Suprapubic skin (tissue), 4 donors: ENCODE data around the gene SLC26A9. TPM values are rescaled to one million over a fixed set of nuclear protein-coding genes. Genes with fewer than 3 reads are reported as not detected.
A peak's percentile ranks its signal among the peaks of the same experiment; 100 is the strongest.

ENCODE experiments used
- DNase-seq, 2 donors: peaks; one replicate each; pipeline ENCODE4 v3.0.0-alpha.2; 2019; ENCODE audit warnings: low spot score in 2 of 2
- H3K27ac ChIP-seq: fragments of 200-600 bp; sonication (generic); one replicate; pipeline ENCODE4 v1.5.1; 2019
- H3K27me3 ChIP-seq: fragments of 200-600 bp; sonication (generic); one replicate; pipeline ENCODE4 v1.5.1; 2019
- H3K36me3 ChIP-seq: fragments of 200-600 bp; sonication (generic); one replicate; pipeline ENCODE4 v1.5.1; 2019
- H3K4me1 ChIP-seq: fragments of 200-600 bp; sonication (generic); one replicate; pipeline ENCODE4 v1.5.1; 2019
- H3K4me3 ChIP-seq: fragments of 200-600 bp; sonication (generic); one replicate; pipeline ENCODE4 v1.5.1; 2019; ENCODE audit warnings: mild to moderate bottlenecking
- H3K9me3 ChIP-seq: fragments of 200-600 bp; sonication (generic); one replicate; pipeline ENCODE4 v1.5.1; 2019
- EP300 ChIP-seq: sonication (generic); formaldehyde crosslinking; IDR thresholded peaks from one replicate; pipeline ENCODE4 v1.6.1; 2017; ENCODE audit warnings: antibody characterized with exemption
- POLR2A ChIP-seq, 2 donors: fragments of 450-650 bp; IDR thresholded peaks; one replicate each; pipeline ENCODE4 v1.6.1; 2017; ENCODE audit warnings: antibody characterized with exemption in 2 of 2, mild to moderate bottlenecking in 2 of 2, moderate library complexity in 2 of 2
- POLR2AphosphoS5 ChIP-seq, 3 donors: sonication (generic); formaldehyde crosslinking; IDR thresholded peaks; one replicate each; pipeline ENCODE4 v1.6.1; 2017; ENCODE audit warnings: antibody characterized with exemption in 3 of 3
- WGBS: methylation state at CpG from one replicate; pipeline ENCODE4 v1.1.5; 2018; 5-methylcytosine and 5-hydroxymethylcytosine counted together
- total RNA-seq, 4 donors: library from RNA; depleted of rRNA; stranded (reverse); fragments of >200 nt; gene quantifications; one replicate each; pipeline ENCODE4 v1.1.0, GENCODE V29; 2016
- TF ChIP-seq, protein P1 (sequence below), 2 donors: fragments of 200-600 bp in 1 of 2; fragments of 450-650 bp in 1 of 2; sonication (generic) in 1 of 2; IDR thresholded peaks; one replicate each; pipeline ENCODE4 v1.5.1; 2016 to 2019; ENCODE audit warnings: antibody characterized with exemption in 2 of 2, mild to moderate bottlenecking in 1 of 2, moderate library complexity in 1 of 2

Gene SLC26A9
- total RNA-seq, 4 donors from 2014 or later: 5.7 to 7.2 (median 6.6) TPM

DNA sequence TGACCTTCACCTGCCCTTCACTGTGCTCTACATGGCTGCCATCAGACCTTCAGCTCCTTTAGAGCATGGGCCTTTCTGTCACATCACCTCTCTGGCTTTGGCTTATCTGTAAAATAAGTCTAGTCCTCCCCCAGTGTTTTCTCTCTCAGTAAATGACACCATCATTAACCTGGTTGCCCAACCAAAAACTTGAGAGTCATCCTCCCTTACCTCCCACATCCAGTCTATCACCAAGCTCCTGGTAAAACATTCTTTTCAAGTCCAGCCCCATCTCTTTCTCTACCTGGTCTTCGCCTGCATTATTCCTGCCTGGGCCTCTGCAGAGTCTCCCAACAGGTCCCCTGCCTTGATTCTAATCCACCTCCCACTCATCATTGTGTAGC, 13.1 kb downstream of the SLC26A9 start:
- no peak overlapping the region for H3K4me3 ChIP-seq
- no peak overlapping the region for H3K27ac ChIP-seq
- DNase-seq: no peak
- peaks cover 18% of the 10 kb centered on the region for H3K4me1 ChIP-seq
- WGBS: 96% methylated on average over 1 of the region's 1 CpG
- TF ChIP-seq POLR2AphosphoS5 (IDR thresholded peaks at IDR 0.05): no peak
- TF ChIP-seq POLR2A (IDR thresholded peaks at IDR 0.05): no peak
- no peak for TF ChIP-seq EP300
- TF ChIP-seq, protein P1, sequence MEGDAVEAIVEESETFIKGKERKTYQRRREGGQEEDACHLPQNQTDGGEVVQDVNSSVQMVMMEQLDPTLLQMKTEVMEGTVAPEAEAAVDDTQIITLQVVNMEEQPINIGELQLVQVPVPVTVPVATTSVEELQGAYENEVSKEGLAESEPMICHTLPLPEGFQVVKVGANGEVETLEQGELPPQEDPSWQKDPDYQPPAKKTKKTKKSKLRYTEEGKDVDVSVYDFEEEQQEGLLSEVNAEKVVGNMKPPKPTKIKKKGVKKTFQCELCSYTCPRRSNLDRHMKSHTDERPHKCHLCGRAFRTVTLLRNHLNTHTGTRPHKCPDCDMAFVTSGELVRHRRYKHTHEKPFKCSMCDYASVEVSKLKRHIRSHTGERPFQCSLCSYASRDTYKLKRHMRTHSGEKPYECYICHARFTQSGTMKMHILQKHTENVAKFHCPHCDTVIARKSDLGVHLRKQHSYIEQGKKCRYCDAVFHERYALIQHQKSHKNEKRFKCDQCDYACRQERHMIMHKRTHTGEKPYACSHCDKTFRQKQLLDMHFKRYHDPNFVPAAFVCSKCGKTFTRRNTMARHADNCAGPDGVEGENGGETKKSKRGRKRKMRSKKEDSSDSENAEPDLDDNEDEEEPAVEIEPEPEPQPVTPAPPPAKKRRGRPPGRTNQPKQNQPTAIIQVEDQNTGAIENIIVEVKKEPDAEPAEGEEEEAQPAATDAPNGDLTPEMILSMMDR (IDR thresholded peaks at IDR 0.05): no peak
- peaks cover 24% of the 10 kb centered on the region for H3K27me3 ChIP-seq
- no peaks in the 10 kb centered on the region for H3K9me3 ChIP-seq
- H3K36me3 ChIP-seq: no peaks in the 10 kb centered on the region

DNA sequence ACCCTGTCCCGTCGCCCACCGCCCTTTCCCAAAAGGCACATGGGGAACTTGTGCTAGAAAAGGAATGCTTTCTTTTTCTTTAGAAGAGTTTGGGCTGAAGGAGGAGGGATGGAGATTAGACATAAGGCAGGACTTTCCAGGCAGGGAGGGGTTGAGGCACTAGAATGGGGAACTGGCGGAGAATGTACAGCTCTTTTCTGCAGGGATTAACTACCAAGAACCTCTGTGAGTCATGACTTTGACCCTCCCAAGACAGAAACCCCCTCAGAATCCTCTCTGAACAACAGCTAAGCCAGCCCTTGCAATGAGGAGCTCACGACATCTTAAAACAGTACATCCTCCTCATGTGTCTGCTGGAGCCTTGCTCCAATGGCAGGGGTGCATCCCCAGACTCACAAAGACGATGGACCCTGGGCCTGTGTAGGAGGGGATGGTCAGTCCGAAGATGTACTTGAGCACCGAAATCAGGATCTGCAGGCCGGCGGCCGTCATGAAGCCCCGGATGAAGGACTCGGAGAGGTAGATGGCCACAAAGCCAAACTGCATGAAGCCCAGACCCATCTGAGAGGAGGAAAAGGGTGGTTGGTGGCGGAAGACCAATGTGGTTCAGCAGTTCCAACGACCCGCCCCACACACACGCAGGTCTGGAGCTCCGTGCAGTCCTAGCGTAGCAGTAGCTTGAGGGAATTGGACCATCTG, 13.6 kb downstream of the SLC26A9 start:
- Histone ChIP-seq H3K4me3 (no peak overlapping the region), H3K9me3 (no peaks in the 10 kb centered on the region), H3K36me3 (no peaks in the 10 kb centered on the region), H3K27ac (no peak overlapping the region), H3K4me1 (peaks cover 13% of the 10 kb centered on the region), H3K27me3 (peaks cover 24% of the 10 kb centered on the region)
- TF ChIP-seq, protein P1 (IDR thresholded peaks at IDR 0.05): no peak
- TF ChIP-seq POLR2AphosphoS5 (IDR thresholded peaks at IDR 0.05) (no peak), POLR2A (IDR thresholded peaks at IDR 0.05) (no peak), EP300 (no peak)
- DNase-seq: no peak
- 94% methylated on average over 19 of the region's 19 CpGs for WGBS

DNA sequence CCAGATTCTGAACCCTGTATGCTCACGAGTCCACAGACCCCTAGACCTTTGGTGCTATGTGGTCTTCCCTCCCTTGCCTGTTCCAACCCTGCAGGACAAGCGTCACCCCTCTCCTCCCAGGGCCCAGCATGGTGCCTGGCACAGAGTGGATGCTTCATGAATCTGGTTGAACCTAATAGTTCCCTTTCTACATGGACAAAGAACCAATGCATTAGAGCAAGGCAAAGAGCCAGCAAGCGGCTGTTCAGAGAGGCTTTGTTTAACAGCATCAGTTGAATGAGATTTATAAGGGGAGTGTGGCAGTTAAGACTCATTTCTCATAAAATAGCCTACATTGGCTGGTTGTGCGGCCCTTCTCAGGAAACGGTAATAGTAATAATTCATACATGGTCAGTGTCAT, 14.9 kb downstream of the SLC26A9 start:
- no peak overlapping the region for H3K4me3 ChIP-seq
- H3K36me3 ChIP-seq: no peaks in the 10 kb centered on the region
- 85% methylated on average over 5 of the region's 5 CpGs for WGBS
- H3K27me3 ChIP-seq: peaks cover 24% of the 10 kb centered on the region
- TF ChIP-seq, protein P1 (IDR thresholded peaks at IDR 0.05): no peak
- no peaks in the 10 kb centered on the region for H3K9me3 ChIP-seq
- DNase-seq: no peak
- peaks cover under 1% of the 10 kb centered on the region for H3K4me1 ChIP-seq
- no peak overlapping the region for H3K27ac ChIP-seq

DNA sequence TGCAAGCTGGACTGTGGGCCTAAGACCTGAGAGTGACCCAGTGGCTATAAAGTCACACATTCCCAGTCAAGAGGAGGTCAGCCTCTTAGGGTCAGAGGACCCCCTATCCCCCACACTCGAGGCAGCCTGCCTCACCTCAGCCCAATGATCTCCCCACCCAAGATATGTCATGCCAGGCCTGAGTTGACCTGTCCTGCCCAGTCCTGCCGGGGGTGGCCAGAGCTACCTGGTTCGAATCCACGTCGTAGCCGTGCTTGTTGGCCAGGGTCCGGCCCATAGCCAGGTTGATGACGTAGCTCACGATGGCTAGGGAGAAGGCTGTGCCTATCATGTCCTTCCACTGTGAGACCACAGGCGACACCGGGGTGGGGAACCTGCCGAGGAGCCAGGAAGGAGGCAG, 15.6 kb downstream of the SLC26A9 start:
- Histone ChIP-seq H3K4me1 (no peaks in the 10 kb centered on the region), H3K27me3 (peaks cover 24% of the 10 kb centered on the region), H3K9me3 (no peaks in the 10 kb centered on the region), H3K36me3 (no peaks in the 10 kb centered on the region), H3K4me3 (no peak overlapping the region), H3K27ac (no peak overlapping the region)
- TF ChIP-seq POLR2A (IDR thresholded peaks at IDR 0.05): no peak
- TF ChIP-seq POLR2AphosphoS5 (IDR thresholded peaks at IDR 0.05): no peak
- no peak for TF ChIP-seq EP300
- TF ChIP-seq, protein P1 (IDR thresholded peaks at IDR 0.05): no peak
- peak in 1 of 2 donors; percentile 46 for DNase-seq
- 95% methylated on average over 7 of the region's 12 CpGs for WGBS

DNA sequence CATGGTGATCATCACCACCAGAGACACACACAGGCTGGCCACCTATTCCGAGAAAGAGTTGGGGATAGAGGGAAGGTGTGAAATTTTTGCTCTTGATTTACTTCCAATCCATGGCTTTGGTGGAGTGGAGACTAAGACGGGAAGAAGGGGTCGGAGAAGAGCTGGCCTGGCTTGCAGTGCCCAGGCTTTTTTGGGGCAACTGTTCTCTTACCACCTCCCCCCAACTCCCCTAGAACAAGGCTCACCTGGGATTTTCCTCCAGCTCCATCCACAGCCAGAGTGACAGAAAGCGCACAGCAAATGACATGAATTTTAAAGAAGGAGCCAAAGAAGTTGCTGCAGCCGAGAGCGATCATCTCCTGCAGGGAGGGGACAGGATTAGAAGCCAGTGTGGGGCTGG, 16.0 kb downstream of the SLC26A9 start:
- Histone ChIP-seq H3K27me3 (peaks cover 24% of the 10 kb centered on the region), H3K36me3 (no peaks in the 10 kb centered on the region), H3K4me3 (no peak overlapping the region), H3K9me3 (no peaks in the 10 kb centered on the region), H3K27ac (no peak overlapping the region), H3K4me1 (no peaks in the 10 kb centered on the region)
- WGBS: 92% methylated on average over 6 of the region's 6 CpGs
- DNase-seq: peak; percentile 29 to 50
- TF ChIP-seq POLR2AphosphoS5 (IDR thresholded peaks at IDR 0.05) (no peak), POLR2A (IDR thresholded peaks at IDR 0.05) (no peak), EP300 (no peak)
- TF ChIP-seq, protein P1 (IDR thresholded peaks at IDR 0.05): no peak
